HEK293 (cell line): Measurements from ENCODE around the gene RGS6.

ENCODE experiments used
- CTCF ChIP-seq: fragments of 450-650 bp; formaldehyde crosslinking; IDR thresholded peaks from 2 replicates; pipeline ENCODE4 v1.5.1; 2016; ENCODE audit warnings: missing biosample characterization, missing genetic modification characterization
- SALL2 ChIP-seq: fragments of 450-650 bp; formaldehyde crosslinking; IDR thresholded peaks from 2 replicates; pipeline ENCODE4 v1.5.0; 2017; ENCODE audit warnings: missing biosample characterization, mild to moderate bottlenecking, missing genetic modification characterization, borderline replicate concordance
- ZNF23 ChIP-seq: fragments of 450-650 bp; formaldehyde crosslinking; IDR thresholded peaks from 2 replicates; pipeline ENCODE4 v1.5.1; 2016; ENCODE audit warnings: missing biosample characterization, missing genetic modification characterization, borderline replicate concordance
- ZNF274 ChIP-seq, 2 experiments: fragments of 200-500 bp in 1 of 2; fragments of 450-650 bp in 1 of 2; sonication (Bioruptor generic) in 1 of 2; formaldehyde crosslinking in 1 of 2; IDR thresholded peaks; 2 replicates each; pipeline versions ENCODE4 v1.5.1 to v1.6.1; 2014 to 2016; ENCODE audit warnings: borderline replicate concordance in 1 of 2, inconsistent platforms in 1 of 2, low read length in 1 of 2, missing biosample characterization in 1 of 2, missing genetic modification characterization in 1 of 2
- ZNF629 ChIP-seq: fragments of 450-650 bp; formaldehyde crosslinking; IDR thresholded peaks from 2 replicates; pipeline ENCODE4 v1.5.1; 2017; ENCODE audit warnings: missing biosample characterization, missing genetic modification characterization

DNA sequence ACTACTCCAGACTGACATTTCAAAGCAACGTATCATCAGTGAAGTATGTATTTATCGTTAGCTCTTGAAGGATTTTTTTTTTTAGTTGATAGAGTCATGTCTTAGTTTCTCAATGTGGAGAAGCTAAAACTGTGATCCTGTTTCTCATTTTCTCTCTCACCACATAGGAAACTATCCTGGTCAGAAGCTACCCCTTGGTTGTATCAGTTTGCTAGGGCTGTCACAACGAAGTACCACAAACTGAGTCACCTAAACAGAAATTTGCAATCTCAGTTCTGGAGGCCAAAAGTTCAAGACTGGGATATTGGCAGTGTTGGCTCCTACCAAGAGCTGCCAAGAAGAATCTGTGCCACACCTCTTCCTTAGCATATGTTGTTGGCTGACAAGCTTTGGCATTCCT is 369.1 kb downstream of the RGS6 start:
- no peak for TF ChIP-seq CTCF (tag by site-specific recombination)
- no peak for TF ChIP-seq SALL2 (tag by site-specific recombination)
- TF ChIP-seq ZNF274 (IDR thresholded peaks at IDR 0.05; ENCODE audit: low read length) = no peak
- TF ChIP-seq ZNF274 (tag by site-specific recombination; IDR thresholded peaks at IDR 0.05; ENCODE audit: borderline replicate concordance) = no peak
- no peak for TF ChIP-seq ZNF629 (tag by site-specific recombination)
- no peak for TF ChIP-seq ZNF23
